ENCODE measurements around the gene NR1I3.
"Not testable (repeated sequence)": the region's sequence is repeated elsewhere in the genome, so short reads cannot be mapped to it uniquely, and the experiment has no call there.

NR1I3 gene

DNA sequence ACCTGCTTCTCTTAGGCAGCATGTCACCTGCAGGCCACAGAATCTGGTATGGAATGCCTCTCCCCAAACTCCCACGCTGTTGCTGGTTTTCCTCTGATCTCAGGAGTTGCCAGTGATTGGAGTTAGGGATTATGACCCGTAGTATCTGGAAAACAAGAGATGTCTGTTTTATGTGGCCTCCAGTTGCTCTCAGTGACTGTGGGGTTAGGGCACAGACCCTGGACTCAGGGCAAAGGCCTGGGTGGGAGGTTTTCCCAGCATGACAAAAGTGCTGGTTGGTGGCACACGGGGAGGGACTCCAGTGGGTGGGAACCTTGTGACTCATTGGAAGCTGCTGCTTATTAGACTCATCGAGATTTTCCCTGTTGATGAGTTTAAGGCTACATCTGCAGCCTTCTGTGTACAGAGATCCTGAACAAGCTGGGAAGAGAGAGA lies at the start of gene NR1I3:
TSS of gene NR1I3 (minus strand) at position 165 of the 435 bp plus-strand sequence. CDS start 1,638 bp downstream, outside the sequence.
- DNase-seq = no peak

GRCh38 chr1:161287482-161288054 lies 49.6 kb upstream of the NR1I3 start:
- no peak for DNase-seq

DNA sequence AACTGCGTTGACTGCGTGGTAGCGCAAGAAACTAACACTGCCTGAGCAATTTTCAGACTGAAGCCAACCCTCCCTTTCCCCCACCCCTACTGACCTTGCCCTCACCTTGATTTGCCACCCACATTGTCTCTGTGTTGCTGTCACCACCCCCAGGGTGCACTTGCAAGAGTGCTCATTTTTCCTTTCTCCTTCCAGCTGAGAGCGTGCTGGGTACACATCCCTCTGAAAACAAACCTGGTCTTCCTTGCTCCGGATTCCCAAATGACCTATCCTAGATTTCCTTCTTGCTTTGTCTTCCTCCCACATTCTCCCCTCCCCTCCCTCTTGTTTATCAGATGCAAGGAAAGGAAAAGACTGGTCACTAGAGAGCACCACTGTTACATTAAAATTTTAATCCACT lies 47.5 kb upstream of the NR1I3 start:
- no peak for DNase-seq

DNA sequence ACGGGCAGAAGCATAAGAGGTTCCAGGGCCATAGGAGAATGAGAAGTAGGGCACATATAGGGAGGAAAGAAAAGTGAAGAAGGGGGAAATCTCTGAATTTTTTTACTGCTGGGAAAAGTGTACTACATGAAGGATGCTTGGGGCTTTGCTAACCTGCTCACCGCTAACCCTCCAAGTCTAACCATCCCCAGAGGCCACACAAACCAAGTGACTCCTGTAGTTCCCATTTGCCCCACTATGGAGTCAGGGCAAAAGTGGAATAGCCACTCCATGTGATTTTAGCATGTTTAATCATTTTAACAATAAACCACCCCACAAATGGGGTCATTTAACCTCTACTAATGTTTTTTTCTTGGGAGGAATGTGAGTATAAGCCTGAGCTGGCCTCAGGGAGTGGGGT lies 47.1 kb upstream of the NR1I3 start:
- no peak for DNase-seq

- DNase-seq = no peak
Measured at GRCh38 chr1:161282991-161283390, 45.0 kb upstream of the NR1I3 start.

DNA sequence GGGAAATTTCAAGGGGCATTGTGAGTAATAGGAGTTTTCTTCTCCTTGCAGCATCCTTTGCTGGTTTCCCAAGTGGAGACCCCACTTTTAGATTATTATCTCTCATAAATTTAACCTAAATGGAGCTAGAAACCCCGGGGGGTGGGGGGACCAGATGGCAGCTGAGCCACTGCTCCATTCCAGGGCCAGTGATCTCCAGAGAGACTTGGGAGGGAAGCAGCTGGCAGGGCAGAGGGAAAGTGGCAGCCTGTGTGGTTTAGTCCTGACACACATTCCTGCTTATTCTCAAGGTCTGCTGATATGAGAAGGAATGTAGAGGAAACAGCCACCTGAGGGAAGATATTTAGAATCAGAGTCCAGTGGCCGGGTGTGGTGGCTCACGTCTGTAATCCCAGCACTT lies 36.9 kb upstream of the NR1I3 start:
- DNase-seq = no peak

DNA sequence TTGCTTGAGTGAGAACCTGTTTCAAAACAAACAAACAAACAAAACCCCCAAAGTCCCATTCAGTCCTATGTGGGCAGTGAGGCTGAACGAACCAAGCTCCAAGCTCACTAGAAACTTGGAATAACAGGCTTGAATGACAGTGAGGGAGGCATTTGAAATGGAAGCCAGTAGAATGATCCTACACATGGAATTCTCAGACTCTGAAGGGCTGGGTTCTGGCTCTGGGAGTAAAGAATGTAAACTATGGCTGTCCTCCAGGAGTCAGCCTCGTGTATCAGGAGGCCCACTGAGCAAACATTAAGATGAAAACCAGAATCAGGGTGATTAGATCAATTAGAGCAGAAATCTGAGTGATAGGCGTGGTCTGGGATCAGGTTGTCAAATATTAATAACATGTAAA lies 35.4 kb upstream of the NR1I3 start:
- DNase-seq = no peak

DNA sequence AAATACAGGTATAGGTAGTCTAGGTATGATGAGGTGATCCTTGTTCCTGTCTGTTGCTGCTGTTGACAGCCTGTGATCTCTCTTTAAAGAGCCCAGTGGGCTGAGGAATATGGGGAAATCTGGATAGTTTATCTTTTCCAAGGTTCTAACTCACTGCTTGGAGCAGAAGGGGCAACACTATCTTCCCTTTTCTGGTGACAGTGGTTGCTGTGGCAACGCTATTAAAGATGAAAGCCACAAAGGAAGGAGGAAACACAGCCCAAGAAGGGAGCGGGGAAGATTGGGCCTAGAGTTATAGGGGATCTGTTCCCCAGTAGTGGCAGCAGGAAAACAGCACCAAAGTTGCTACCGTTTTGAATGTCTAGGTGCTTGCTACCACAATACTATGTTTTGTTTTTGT lies 29.3 kb upstream of the NR1I3 start:
- DNase-seq = no peak

DNA sequence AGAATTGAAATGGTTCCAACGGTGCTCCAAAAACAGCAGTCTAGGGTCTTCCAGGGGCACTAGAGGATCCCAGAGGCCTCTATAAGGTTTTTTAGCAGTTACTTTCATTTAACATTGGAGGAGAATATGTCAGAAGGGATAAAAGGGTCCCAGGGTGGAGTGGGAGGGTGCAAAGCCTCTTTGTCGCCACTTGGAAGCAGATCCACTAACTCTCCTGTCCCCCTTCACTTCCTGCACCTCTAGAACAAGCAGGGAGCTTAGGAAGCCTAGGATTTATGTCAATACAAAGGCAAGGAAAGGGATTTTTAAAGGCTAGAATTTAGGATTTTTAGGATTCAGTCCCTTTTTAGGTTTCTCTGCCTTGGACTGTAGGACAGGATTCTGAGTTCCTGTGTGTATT lies 28.8 kb upstream of the NR1I3 start:
- DNase-seq = no peak

DNA sequence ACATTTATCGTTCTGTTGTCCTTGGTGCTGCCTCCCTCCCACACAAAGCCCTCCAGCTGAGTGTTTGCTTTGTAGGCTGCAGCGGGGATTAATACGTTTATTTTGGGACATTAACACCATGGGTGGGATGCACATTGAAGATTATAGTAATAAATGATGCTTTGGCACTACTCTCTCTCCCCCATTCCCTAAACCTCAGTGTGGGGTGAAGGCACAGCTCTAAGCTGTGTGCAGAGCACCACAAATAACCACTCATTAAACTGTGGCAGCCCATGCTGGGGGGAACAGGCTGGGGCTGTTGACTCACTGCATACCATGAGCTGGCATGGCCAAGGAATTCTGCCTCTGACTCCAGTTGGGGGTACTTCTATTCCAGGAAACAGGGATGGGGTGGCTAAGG lies 28.2 kb upstream of the NR1I3 start:
- no peak for DNase-seq

DNA sequence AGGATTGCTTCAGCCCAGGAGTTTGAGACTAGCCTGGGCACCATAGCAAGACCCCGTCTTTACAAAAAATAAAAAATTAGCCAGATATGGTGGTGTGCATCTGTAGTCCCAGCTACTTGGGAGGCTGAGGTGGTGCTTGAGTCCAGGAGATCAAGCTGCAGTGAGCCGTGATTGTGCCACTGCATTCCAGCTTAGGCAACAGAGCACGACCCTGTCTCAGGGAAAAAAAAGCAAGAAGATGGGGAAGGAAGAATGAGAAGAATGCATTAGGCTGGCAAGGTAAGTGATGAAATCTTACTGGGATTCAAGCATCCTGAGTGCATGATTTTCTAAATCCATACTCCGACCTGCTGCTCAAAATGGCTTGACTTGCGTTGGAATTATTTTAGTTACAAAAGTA lies 27.3 kb upstream of the NR1I3 start:
- DNase-seq = no peak

- DNase-seq = no peak
Measured at GRCh38 chr1:161261261-161262235, 23.5 kb upstream of the NR1I3 start.

DNA sequence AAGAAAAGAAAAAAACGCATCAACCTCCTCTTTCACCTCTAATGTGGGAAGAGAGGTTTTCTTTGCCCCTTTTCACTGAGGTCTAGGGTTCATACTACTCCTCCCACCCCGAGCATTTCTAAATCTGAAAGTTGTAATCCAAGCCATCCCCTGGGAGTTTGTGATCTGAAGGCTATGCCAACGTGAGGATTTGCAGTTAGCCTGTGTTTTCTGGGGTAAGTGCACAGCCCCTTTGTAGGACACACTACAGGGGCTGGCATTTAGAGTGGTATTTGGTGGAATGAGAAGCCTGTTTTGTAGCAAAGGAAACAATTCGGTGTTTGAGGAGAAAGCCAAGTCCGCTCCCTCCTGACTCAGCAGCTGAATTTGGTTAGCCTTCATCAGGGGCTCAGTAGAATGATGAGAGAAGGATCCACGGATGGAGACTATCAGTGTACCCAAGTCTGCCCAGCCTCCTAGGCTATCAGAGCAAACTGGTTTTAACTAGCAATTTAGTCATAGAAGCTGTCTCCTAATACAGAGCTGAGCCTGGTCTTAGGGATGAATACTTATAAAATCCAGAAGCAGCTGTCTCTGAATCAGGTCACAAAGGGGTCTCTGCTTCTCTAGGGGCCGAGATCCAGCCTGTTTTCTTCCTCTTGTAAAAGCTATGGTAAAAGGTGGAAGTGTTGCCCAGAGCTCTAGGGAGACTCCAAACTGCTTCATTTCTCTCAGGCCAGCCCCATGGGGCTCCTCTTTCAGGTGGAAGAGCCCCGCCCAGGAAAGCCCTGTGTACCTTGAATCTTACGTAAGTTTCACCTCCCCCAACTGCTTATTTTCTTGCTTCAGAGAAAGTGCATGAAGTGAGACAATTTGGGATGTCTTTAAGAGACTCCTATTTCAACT lies 22.6 kb upstream of the NR1I3 start:
- no peak for DNase-seq

DNA sequence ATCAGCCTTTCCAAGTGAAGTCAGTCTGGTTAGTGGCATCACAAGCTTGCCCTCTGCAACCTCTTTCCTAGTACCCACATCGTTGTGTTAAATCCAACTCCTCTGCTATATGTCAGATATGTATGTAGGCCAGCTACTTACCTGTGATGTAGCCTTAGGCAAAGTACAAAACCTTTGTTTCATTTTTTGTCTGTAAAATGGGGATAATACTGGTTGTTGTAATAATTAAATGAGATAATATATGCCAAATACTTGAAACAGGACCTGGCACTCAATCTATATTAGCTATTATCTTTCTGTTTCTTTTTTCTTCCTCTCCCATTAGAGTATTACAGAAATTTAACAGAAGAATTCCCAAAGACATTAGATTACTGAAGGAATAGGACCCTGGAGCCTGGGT lies 21.8 kb upstream of the NR1I3 start:
- DNase-seq = no peak

- no peak for DNase-seq
Measured at GRCh38 chr1:161259345-161259702, 21.3 kb upstream of the NR1I3 start.

DNA sequence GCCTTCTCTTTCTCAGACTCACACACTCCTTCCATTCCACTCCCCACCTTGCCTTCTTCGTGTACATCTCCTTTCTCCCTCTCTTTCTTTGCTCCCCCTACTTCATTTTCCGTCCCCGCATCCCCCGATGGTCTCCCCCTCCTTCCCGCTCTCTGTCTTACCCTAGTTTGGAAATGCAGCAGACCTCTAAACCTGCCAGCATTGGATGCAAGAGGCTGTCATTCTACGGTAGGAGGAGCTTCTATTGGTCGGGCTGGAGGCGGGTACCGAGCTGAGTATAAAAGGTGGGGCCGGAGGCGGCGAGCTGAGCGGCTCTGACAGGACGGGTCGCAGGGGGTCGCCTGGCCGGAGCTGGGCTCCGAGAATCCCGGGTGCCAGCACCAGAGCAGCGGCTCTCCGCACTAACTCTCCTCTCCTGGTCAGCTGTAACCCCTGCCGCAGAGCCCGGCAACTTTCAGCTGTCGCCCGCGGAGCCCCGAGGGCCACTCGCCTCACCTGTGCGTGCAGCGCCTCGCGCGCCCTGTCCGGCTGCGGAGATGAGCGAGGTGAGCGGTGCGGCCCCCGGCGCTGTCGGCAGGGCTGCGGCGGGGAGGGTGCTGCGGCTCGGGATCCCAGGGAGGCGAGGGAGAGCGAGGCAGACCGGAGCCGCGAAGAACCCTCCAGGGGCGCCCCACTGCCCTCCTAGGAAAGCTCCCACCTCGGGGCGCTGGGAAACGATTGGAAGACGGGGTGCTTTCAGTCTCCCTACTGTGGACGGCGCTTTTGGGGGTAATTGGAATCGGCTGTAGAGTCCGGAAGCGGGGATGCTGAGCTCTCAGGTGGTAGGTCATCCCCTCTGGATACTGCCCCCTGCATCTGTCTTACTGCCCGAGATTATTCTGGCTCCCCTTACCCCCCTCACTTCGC lies 20.7 kb upstream of the NR1I3 start, which contains the start of gene PCP4L1:
TSS of gene PCP4L1 (plus strand) at position 307 of the 906 bp plus-strand sequence. CDS start at position 537, 230 bp downstream.
- peak; percentile 72 for DNase-seq

DNA sequence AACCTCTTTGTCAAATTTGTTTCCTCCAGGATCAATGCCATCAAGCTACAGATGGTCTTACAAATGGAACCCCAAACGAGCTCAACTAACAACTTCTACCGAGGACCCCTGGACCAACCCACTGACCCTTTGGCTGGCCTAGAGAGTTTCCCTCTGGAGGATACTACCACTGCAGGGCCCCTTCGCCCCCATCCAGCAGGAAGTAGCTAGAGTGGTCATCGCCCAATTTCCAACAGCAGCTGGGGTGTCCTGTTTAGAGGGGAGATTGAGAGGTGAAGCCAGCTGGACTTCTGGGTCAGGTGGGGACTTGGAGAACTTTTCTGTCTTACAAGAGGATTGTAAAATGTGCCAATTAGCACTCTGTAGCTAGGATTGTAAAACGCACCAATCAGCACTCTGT lies 19.1 kb upstream of the NR1I3 start:
- not testable (repeated sequence) for DNase-seq

GRCh38 chr1:161255955-161256520 lies 18.0 kb upstream of the NR1I3 start:
- DNase-seq = not testable (repeated sequence)

- not testable (repeated sequence) for DNase-seq
Measured at GRCh38 chr1:161255302-161255701, 17.3 kb upstream of the NR1I3 start.

DNA sequence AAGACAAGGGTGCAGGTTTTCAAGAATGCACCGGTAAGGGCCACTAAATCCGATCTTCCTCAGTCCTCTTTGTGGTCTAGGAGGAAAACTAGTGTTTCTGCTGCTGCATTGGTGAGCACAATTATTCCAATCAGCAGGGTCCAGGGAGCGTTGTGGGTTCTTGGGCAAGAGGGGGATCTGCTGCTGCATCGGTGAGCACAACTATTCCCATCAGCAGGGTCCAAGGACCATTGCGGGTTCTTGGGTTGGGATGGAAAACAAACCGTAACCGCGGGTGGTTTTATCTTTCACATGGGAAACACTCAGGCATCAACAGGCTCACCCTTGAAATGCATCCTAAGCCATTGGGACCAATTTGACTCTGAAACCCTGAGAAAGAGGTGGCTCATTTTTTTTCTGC lies 13.6 kb upstream of the NR1I3 start:
- DNase-seq = no peak

- DNase-seq = no peak
Measured at GRCh38 chr1:161250829-161251228, 12.8 kb upstream of the NR1I3 start.

GRCh38 chr1:161250100-161250499 lies 12.1 kb upstream of the NR1I3 start:
- DNase-seq = not testable (repeated sequence)
